D341Med (cell line): ENCODE data around the gene EBF3.

Experiments used
- DNase-seq: peaks from one replicate; pipeline ENCODE4 v3.0.0; 2012; ENCODE audit warnings: low spot score

Gene EBF3

GRCh38 chr10:129836253-129836652 is 127.8 kb downstream of the EBF3 start:
- no peak for DNase-seq

GRCh38 chr10:129833994-129834739 is 129.9 kb downstream of the EBF3 start:
- no peak for DNase-seq

- no peak for DNase-seq
These were observed 130.6 kb downstream of the EBF3 start for GRCh38 chr10:129833468-129833950.

GRCh38 chr10:129832573-129833467 is 131.3 kb downstream of the EBF3 start:
- DNase-seq = no peak

- DNase-seq = no peak
These were observed 132.9 kb downstream of the EBF3 start for GRCh38 chr10:129831150-129831549.

- DNase-seq = no peak
These were observed 138.2 kb downstream of the EBF3 start for GRCh38 chr10:129825826-129826225.

GRCh38 chr10:129825221-129825620 is 138.9 kb downstream of the EBF3 start:
- DNase-seq = no peak

- no peak for DNase-seq
These were observed 143.6 kb downstream of the EBF3 start for GRCh38 chr10:129820451-129820850.

GRCh38 chr10:129816656-129817045 is 147.4 kb downstream of the EBF3 start:
- DNase-seq = no peak

- DNase-seq = no peak
These were observed 148.0 kb downstream of the EBF3 start for GRCh38 chr10:129815898-129816655.

GRCh38 chr10:129814681-129815646 is 149.1 kb downstream of the EBF3 start:
- DNase-seq = no peak

GRCh38 chr10:129812398-129812797 is 151.7 kb downstream of the EBF3 start:
- DNase-seq = no peak

GRCh38 chr10:129811208-129811607 is 152.9 kb downstream of the EBF3 start:
- no peak for DNase-seq

GRCh38 chr10:129809841-129810240 is 154.2 kb downstream of the EBF3 start:
- no peak for DNase-seq

- DNase-seq = no peak
These were observed 154.6 kb downstream of the EBF3 start for GRCh38 chr10:129809431-129809830.

- DNase-seq = no peak
These were observed 155.7 kb downstream of the EBF3 start for GRCh38 chr10:129808092-129808983.

- no peak for DNase-seq
These were observed 156.9 kb downstream of the EBF3 start for GRCh38 chr10:129807211-129807610.

GRCh38 chr10:129800796-129801340 is 163.2 kb downstream of the EBF3 start:
- no peak for DNase-seq

GRCh38 chr10:129799942-129800341 is 164.1 kb downstream of the EBF3 start:
- no peak for DNase-seq
